ENCODE results near the gene WNT2.

WNT2 gene

DNA sequence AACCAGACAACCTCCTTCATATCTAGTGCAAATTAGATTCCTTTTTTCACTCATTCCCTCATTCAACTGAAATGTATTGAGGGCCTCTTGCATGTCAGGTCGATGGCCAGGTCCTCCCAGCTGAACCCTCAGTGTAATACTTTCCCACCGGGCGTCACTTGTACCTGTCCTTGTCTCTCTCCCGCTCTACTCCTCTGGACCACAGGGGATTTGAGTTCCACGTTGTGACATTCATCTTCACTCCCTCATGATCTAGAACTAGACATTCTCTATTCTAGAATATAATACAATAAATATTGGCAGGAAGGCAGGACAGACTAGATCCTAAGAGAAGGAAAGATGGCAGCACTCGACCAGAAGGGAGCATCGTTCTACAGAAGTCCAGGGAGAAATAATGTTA, 83.9 kb downstream of the WNT2 start:
- no peak for DNase-seq (ENCODE audit: low read depth)
- H3K4me3 ChIP-seq (ENCODE audit: low read depth, low read length), result no peak overlapping the region
- TF ChIP-seq, protein P1, sequence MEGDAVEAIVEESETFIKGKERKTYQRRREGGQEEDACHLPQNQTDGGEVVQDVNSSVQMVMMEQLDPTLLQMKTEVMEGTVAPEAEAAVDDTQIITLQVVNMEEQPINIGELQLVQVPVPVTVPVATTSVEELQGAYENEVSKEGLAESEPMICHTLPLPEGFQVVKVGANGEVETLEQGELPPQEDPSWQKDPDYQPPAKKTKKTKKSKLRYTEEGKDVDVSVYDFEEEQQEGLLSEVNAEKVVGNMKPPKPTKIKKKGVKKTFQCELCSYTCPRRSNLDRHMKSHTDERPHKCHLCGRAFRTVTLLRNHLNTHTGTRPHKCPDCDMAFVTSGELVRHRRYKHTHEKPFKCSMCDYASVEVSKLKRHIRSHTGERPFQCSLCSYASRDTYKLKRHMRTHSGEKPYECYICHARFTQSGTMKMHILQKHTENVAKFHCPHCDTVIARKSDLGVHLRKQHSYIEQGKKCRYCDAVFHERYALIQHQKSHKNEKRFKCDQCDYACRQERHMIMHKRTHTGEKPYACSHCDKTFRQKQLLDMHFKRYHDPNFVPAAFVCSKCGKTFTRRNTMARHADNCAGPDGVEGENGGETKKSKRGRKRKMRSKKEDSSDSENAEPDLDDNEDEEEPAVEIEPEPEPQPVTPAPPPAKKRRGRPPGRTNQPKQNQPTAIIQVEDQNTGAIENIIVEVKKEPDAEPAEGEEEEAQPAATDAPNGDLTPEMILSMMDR (IDR thresholded peaks at IDR 0.05; ENCODE audit: control insufficient read depth, extremely low read depth, insufficient read depth), result no peak

DNA sequence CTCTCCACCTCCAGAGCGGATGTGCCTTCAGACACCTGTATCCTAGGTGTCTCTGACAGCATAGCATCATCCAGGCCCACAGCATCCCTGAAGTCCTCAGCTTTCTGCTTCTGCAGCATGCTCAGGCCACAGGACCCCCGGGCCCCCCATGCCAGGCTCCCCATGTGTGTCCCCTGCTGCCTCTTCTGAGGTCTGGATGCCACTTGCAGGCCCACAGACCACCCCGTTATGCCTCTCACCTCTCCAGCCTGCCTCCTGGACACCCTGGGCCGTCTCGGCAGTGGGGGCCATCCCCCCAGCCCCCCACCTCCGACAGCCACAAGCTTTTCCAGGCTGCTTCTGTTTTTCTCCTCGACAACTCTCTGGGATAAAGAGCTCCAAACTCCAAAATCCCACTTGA, 84.4 kb downstream of the WNT2 start:
- TF ChIP-seq, protein P1 (IDR thresholded peaks at IDR 0.05; ENCODE audit: control insufficient read depth, extremely low read depth, insufficient read depth), result no peak
- no peak overlapping the region for H3K4me3 ChIP-seq (ENCODE audit: low read depth, low read length)
- no peak for DNase-seq (ENCODE audit: low read depth)

DNA sequence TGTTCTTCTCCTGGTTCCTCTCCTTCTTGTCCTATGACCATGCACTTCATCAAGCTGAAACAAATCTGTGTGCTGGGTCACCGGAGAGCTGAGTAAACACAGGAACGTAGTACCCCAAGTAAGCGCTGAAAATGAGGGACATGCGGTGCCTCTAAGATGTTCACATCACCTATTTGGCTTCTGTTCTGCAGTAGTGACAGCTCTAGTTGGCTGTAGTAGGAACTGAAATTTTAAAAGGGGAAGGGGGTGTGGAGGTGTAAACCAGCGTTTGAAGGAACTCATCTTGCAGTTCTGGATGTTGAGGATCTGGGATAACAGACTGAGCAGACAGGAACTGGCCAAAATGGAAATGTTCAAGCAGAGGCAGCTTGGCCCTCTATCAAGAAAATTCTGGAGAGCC, 85.2 kb downstream of the WNT2 start:
- TF ChIP-seq, protein P1 (IDR thresholded peaks at IDR 0.05; ENCODE audit: control insufficient read depth, extremely low read depth, insufficient read depth), result no peak
- H3K4me3 ChIP-seq (ENCODE audit: low read depth, low read length), result no peak overlapping the region
- DNase-seq (ENCODE audit: low read depth), result no peak

DNA sequence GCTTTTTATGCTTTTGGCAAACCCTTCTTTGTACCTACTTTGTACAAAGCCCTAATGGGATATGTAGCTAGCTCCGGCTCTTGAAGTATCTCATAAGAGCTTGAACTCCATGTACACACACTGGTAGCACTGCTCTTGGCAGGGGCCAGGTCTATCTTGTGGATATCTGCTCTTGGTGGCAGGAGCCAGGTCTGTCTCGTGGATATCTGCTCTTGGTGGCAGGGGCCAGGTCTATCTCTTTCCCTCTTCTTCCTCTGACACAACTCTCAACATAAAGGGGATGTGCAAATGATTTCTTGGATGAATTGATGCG, 91.9 kb downstream of the WNT2 start:
- no peak for DNase-seq (ENCODE audit: low read depth)
- no peak overlapping the region for H3K4me3 ChIP-seq (ENCODE audit: low read depth, low read length)
- TF ChIP-seq, protein P1 (IDR thresholded peaks at IDR 0.05; ENCODE audit: control insufficient read depth, extremely low read depth, insufficient read depth), result no peak

DNA sequence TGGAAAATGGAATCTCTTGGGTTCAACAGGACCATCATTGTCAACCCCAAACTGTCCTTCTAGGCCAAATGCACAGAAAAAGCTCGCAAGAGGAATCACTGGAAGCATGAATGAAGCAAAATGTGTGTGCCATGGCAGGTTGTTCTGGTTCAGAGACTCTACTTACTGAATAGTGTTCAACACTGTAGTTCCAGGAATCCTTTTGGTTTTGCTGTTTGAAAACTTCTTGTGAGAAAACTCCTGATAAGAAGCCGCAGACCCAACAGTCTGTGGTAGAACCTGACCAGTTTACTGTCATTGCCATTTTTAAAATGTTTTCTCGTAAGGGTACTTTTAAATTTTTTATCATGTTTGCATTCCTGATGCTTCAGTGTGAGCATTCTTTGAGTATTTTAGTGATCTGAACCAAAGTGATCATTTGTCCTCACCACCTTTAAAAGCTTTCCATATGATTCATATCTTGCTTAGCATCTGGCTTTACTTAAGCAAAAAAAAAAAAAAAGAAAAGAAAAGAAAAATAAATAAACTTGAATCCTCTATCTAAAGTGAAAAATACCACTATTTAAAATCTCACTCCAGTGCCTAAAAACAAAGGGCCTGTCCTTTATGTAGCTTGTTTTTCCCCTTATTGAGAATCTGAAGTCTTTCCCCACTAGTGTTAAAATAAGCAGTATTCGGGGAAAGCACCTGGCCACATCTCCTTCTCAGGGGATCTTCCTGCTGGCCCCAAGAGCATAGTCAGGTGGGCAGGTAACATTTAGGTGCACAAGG, 92.4 kb downstream of the WNT2 start:
- H3K4me3 ChIP-seq (ENCODE audit: low read depth, low read length), result no peak overlapping the region
- DNase-seq (ENCODE audit: low read depth), result no peak
- TF ChIP-seq, protein P1 (IDR thresholded peaks at IDR 0.05; ENCODE audit: control insufficient read depth, extremely low read depth, insufficient read depth), result no peak

DNA sequence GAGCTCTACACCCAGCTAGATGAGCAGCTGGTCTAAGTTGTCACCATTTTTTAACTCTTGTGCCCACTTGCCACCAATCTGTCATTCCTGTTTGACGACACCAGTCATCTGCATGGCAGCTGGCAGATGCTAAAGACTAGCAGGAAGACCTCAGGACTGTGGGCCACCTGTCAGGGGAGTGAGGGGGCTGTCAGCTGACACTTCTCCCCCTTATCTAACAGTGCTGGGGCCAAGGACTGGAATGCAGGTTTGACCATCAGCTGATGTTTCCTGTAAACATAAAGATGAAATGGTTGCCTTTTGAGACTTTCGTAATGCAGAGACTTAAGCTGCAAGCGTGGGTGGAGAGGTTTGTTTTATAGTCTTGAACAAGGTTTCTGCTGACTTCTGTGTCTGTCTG, 93.5 kb downstream of the WNT2 start:
- DNase-seq (ENCODE audit: low read depth), result no peak
- TF ChIP-seq, protein P1 (IDR thresholded peaks at IDR 0.05; ENCODE audit: control insufficient read depth, extremely low read depth, insufficient read depth), result no peak
- no peak overlapping the region for H3K4me3 ChIP-seq (ENCODE audit: low read depth, low read length)

DNA sequence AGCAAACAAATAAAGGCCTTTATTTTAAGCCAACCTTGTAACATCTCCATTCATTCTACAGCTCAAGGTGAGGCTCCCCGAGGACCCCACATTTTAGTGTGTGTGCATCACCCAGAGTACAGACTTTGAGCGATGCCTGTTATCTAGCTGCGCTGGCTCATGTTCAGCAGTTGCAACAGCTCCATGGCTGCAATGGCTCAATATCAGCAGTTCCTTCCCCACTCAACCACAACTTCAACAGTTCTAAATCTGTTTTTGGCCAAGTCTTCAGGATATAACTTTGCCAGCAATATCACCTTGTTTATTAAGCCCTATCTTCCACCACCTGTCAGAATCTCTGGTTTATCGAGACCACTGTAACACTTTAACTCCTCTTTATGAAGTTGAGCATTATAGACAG, 95.8 kb downstream of the WNT2 start:
- no peak for DNase-seq (ENCODE audit: low read depth)
- H3K4me3 ChIP-seq (ENCODE audit: low read depth, low read length), result no peak overlapping the region
- TF ChIP-seq, protein P1 (IDR thresholded peaks at IDR 0.05; ENCODE audit: control insufficient read depth, extremely low read depth, insufficient read depth), result no peak

Data from LNCaP clone FGC (cell line).